Lower lobe of right lung (tissue), 2 donors: ENCODE measurements around the gene GLTP. TPM values are rescaled to one million over a fixed set of nuclear protein-coding genes. Genes with fewer than 3 reads are reported as not detected.
A peak's percentile ranks its signal among the peaks of the same experiment; 100 is the strongest.
"Not testable (repeated sequence)": the region's sequence is repeated elsewhere in the genome, so short reads cannot be mapped to it uniquely, and the experiment has no call there.

ENCODE experiments used
- ATAC-seq, 2 donors: fragments of 200-7000 bp; cut with Tn5 transposase; one replicate each; pipeline ENCODE4 v1.9.1; 2020 to 2022; ENCODE audit warnings: mild to moderate bottlenecking in 2 of 2, moderate library complexity in 2 of 2
- DNase-seq: peaks from one replicate; pipeline ENCODE4 v3.0.0-alpha.2; 2020
- H3K27ac ChIP-seq: fragments of 200-600 bp; one replicate; pipeline ENCODE4 v1.8.0; 2022
- H3K27me3 ChIP-seq: fragments of 200-600 bp; one replicate; pipeline ENCODE4 v1.8.0; 2022; ENCODE audit warnings: low read depth
- H3K36me3 ChIP-seq: fragments of 200-600 bp; one replicate; pipeline ENCODE4 v1.8.0; 2022; ENCODE audit warnings: mild to moderate bottlenecking
- H3K4me1 ChIP-seq: fragments of 200-600 bp; one replicate; pipeline ENCODE4 v1.8.0; 2022
- H3K4me3 ChIP-seq: fragments of 200-600 bp; one replicate; pipeline ENCODE4 v1.8.0; 2022; ENCODE audit warnings: mild to moderate bottlenecking
- H3K9me3 ChIP-seq: fragments of 200-600 bp; one replicate; pipeline ENCODE4 v1.8.0; 2022
- CTCF ChIP-seq: fragments of 200-600 bp; IDR thresholded peaks from one replicate; pipeline ENCODE4 v1.8.0; 2022; ENCODE audit warnings: antibody characterized with exemption, mild to moderate bottlenecking
- intact Hi-C: fragments of 100-400 bp; cut with DNase I; formaldehyde crosslinking; loops from one replicate; pipeline ENCODE4 v1.11.0; 2022
- total RNA-seq: library from RNA; stranded (reverse); fragmentation: NEBNext Ultra II Directional; extraction: Animal tissue kit (Norgen Biotek cat#: 25700); gene quantifications from one replicate; pipeline ENCODE4 v1.2.1, GENCODE V29; 2021
- donor health status: DM: no; HTN: yes; CAD: no; lungs with severe emphysema.

GLTP gene
- total RNA-seq, 1 donor from 2014 or later, result 45.3 TPM

- intact Hi-C loops, result no loop called here
- peaks cover 62% of the 10 kb centered on the region for H3K36me3 ChIP-seq
These were observed 22.6 kb downstream of the GLTP start for GRCh38 chr12:109857715-109858114.

GRCh38 chr12:109855377-109855776, 25.0 kb downstream of the GLTP start:
- DNase-seq (no peak), ATAC-seq (peak in 1 of 2 donors; percentile 14)
- TF ChIP-seq CTCF, result no peak
- intact Hi-C loops, result no loop called here
- Histone ChIP-seq H3K27me3 (no peaks in the 10 kb centered on the region), H3K4me1 (no peaks in the 10 kb centered on the region), H3K4me3 (no peak overlapping the region), H3K9me3 (no peaks in the 10 kb centered on the region), H3K36me3 (peaks cover 66% of the 10 kb centered on the region), H3K27ac (no peak overlapping the region)

More at GRCh38 chr12:109857715-109858114, 22.6 kb downstream of the GLTP start:
- TF ChIP-seq CTCF, result no peak
- Histone ChIP-seq H3K27ac (no peak overlapping the region), H3K4me3 (no peak overlapping the region), H3K27me3 (no peaks in the 10 kb centered on the region), H3K4me1 (no peaks in the 10 kb centered on the region), H3K9me3 (no peaks in the 10 kb centered on the region)
- no peak for DNase-seq
- ATAC-seq, result no peak

GRCh38 chr12:109850518-109850917, 29.8 kb downstream of the GLTP start:
- intact Hi-C loops, DNase-seq, H3K4me1 ChIP-seq, H3K9me3 ChIP-seq, ATAC-seq, H3K27ac ChIP-seq, H3K27me3 ChIP-seq, H3K4me3 ChIP-seq: not testable (repeated sequence)
- H3K36me3 ChIP-seq, result peaks cover 34% of the 10 kb centered on the region

- Histone ChIP-seq H3K9me3 (no peaks in the 10 kb centered on the region), H3K4me3 (no peak overlapping the region), H3K27me3 (no peaks in the 10 kb centered on the region), H3K27ac (no peak overlapping the region), H3K4me1 (peaks cover 11% of the 10 kb centered on the region), H3K36me3 (peaks cover 11% of the 10 kb centered on the region)
- ATAC-seq, result peak in 1 of 2 donors; percentile 6
- TF ChIP-seq CTCF, result no peak
- intact Hi-C loops, result no loop called here
- no peak for DNase-seq
These were observed 33.1 kb downstream of the GLTP start for GRCh38 chr12:109847142-109847735.

- H3K27me3 ChIP-seq, result no peaks in the 10 kb centered on the region
- peak overlapping the region; percentile 16 for H3K27ac ChIP-seq
- no peaks in the 10 kb centered on the region for H3K9me3 ChIP-seq
- H3K4me3 ChIP-seq, result peak overlapping the region; percentile 40
- H3K36me3 ChIP-seq, result no peaks in the 10 kb centered on the region
- DNase-seq (no peak), ATAC-seq (peak in 1 of 2 donors; percentile 3)
- intact Hi-C loops, result no loop called here
- no peak for TF ChIP-seq CTCF
- peaks cover 11% of the 10 kb centered on the region for H3K4me1 ChIP-seq
These were observed 34.5 kb downstream of the GLTP start for GRCh38 chr12:109845824-109846205.

- Histone ChIP-seq H3K4me1 (peaks cover 11% of the 10 kb centered on the region), H3K27me3 (no peaks in the 10 kb centered on the region), H3K4me3 (peak overlapping the region; percentile 40), H3K36me3 (no peaks in the 10 kb centered on the region), H3K27ac (peak overlapping the region; percentile 16), H3K9me3 (no peaks in the 10 kb centered on the region)
- DNase-seq, result peak; percentile 94
- ATAC-seq, result peak; percentile 97 to 98
- peak; percentile 100 for TF ChIP-seq CTCF
- intact Hi-C loops, result no loop called here
These were observed 35.1 kb downstream of the GLTP start for GRCh38 chr12:109844983-109845823.
